Measurements from ENCODE around the gene AMH.

Gene AMH

GRCh38 chr19:2223391-2223790 lies 25.7 kb upstream of the AMH start:
- no peaks in the 10 kb centered on the region for H3K4me1 ChIP-seq (ENCODE audit: control insufficient read depth, insufficient read depth, low read length)
- no peaks in the 10 kb centered on the region for H3K27me3 ChIP-seq (ENCODE audit: control insufficient read depth, insufficient read depth, low read length)
- H3K4me3 ChIP-seq (ENCODE audit: low read depth, low read length): no peak overlapping the region
- no peaks in the 10 kb centered on the region for H3K9me3 ChIP-seq (ENCODE audit: control insufficient read depth, insufficient read depth, low read length)
- H3K27ac ChIP-seq (ENCODE audit: low read depth, low read length): no peak overlapping the region
- peaks cover 70% of the 10 kb centered on the region for H3K36me3 ChIP-seq (ENCODE audit: control insufficient read depth, insufficient read depth, low read length)
- no peak overlapping the region for H3K9ac ChIP-seq (ENCODE audit: low read depth, low read length)

- Histone ChIP-seq H3K4me1 (ENCODE audit: control insufficient read depth, insufficient read depth, low read length) (no peaks in the 10 kb centered on the region), H3K36me3 (ENCODE audit: control insufficient read depth, insufficient read depth, low read length) (peaks cover 74% of the 10 kb centered on the region), H3K9ac (ENCODE audit: low read depth, low read length) (no peak overlapping the region), H3K4me3 (ENCODE audit: low read depth, low read length) (no peak overlapping the region), H3K27me3 (ENCODE audit: control insufficient read depth, insufficient read depth, low read length) (no peaks in the 10 kb centered on the region), H3K9me3 (ENCODE audit: control insufficient read depth, insufficient read depth, low read length) (no peaks in the 10 kb centered on the region), H3K27ac (ENCODE audit: low read depth, low read length) (no peak overlapping the region)
Measured at GRCh38 chr19:2223959-2224358, 25.2 kb upstream of the AMH start.

- no peak overlapping the region for H3K4me3 ChIP-seq (ENCODE audit: low read depth, low read length)
- no peaks in the 10 kb centered on the region for H3K9me3 ChIP-seq (ENCODE audit: control insufficient read depth, insufficient read depth, low read length)
- no peaks in the 10 kb centered on the region for H3K27me3 ChIP-seq (ENCODE audit: control insufficient read depth, insufficient read depth, low read length)
- no peak overlapping the region for H3K27ac ChIP-seq (ENCODE audit: low read depth, low read length)
- H3K4me1 ChIP-seq (ENCODE audit: control insufficient read depth, insufficient read depth, low read length): no peaks in the 10 kb centered on the region
- no peak overlapping the region for H3K9ac ChIP-seq (ENCODE audit: low read depth, low read length)
- H3K36me3 ChIP-seq (ENCODE audit: control insufficient read depth, insufficient read depth, low read length): peaks cover 75% of the 10 kb centered on the region
Measured at GRCh38 chr19:2224754-2225349, 24.3 kb upstream of the AMH start.

- H3K9ac ChIP-seq (ENCODE audit: low read depth, low read length): no peak overlapping the region
- no peak overlapping the region for H3K4me3 ChIP-seq (ENCODE audit: low read depth, low read length)
- no peaks in the 10 kb centered on the region for H3K4me1 ChIP-seq (ENCODE audit: control insufficient read depth, insufficient read depth, low read length)
- H3K36me3 ChIP-seq (ENCODE audit: control insufficient read depth, insufficient read depth, low read length): peaks cover 75% of the 10 kb centered on the region
- no peaks in the 10 kb centered on the region for H3K27me3 ChIP-seq (ENCODE audit: control insufficient read depth, insufficient read depth, low read length)
- no peaks in the 10 kb centered on the region for H3K9me3 ChIP-seq (ENCODE audit: control insufficient read depth, insufficient read depth, low read length)
- no peak overlapping the region for H3K27ac ChIP-seq (ENCODE audit: low read depth, low read length)
Measured at GRCh38 chr19:2225415-2226050, 23.6 kb upstream of the AMH start.

GRCh38 chr19:2226051-2226839 lies 22.9 kb upstream of the AMH start:
- Histone ChIP-seq H3K27me3 (ENCODE audit: control insufficient read depth, insufficient read depth, low read length) (no peaks in the 10 kb centered on the region), H3K27ac (ENCODE audit: low read depth, low read length) (no peak overlapping the region), H3K36me3 (ENCODE audit: control insufficient read depth, insufficient read depth, low read length) (peaks cover 69% of the 10 kb centered on the region), H3K4me3 (ENCODE audit: low read depth, low read length) (no peak overlapping the region), H3K9ac (ENCODE audit: low read depth, low read length) (no peak overlapping the region), H3K9me3 (ENCODE audit: control insufficient read depth, insufficient read depth, low read length) (no peaks in the 10 kb centered on the region), H3K4me1 (ENCODE audit: control insufficient read depth, insufficient read depth, low read length) (no peaks in the 10 kb centered on the region)

- no peak overlapping the region for H3K9ac ChIP-seq (ENCODE audit: low read depth, low read length)
- H3K9me3 ChIP-seq (ENCODE audit: control insufficient read depth, insufficient read depth, low read length): no peaks in the 10 kb centered on the region
- H3K27me3 ChIP-seq (ENCODE audit: control insufficient read depth, insufficient read depth, low read length): no peaks in the 10 kb centered on the region
- no peak overlapping the region for H3K27ac ChIP-seq (ENCODE audit: low read depth, low read length)
- H3K36me3 ChIP-seq (ENCODE audit: control insufficient read depth, insufficient read depth, low read length): peaks cover 67% of the 10 kb centered on the region
- H3K4me1 ChIP-seq (ENCODE audit: control insufficient read depth, insufficient read depth, low read length): no peaks in the 10 kb centered on the region
- H3K4me3 ChIP-seq (ENCODE audit: low read depth, low read length): no peak overlapping the region
Measured at GRCh38 chr19:2226840-2227360, 22.2 kb upstream of the AMH start.

- Histone ChIP-seq H3K27ac (ENCODE audit: low read depth, low read length) (no peak overlapping the region), H3K4me1 (ENCODE audit: control insufficient read depth, insufficient read depth, low read length) (no peaks in the 10 kb centered on the region), H3K4me3 (ENCODE audit: low read depth, low read length) (no peak overlapping the region), H3K9ac (ENCODE audit: low read depth, low read length) (no peak overlapping the region), H3K27me3 (ENCODE audit: control insufficient read depth, insufficient read depth, low read length) (no peaks in the 10 kb centered on the region), H3K9me3 (ENCODE audit: control insufficient read depth, insufficient read depth, low read length) (no peaks in the 10 kb centered on the region), H3K36me3 (ENCODE audit: control insufficient read depth, insufficient read depth, low read length) (peaks cover 65% of the 10 kb centered on the region)
Measured at GRCh38 chr19:2227415-2228156, 21.5 kb upstream of the AMH start.

- no peaks in the 10 kb centered on the region for H3K9me3 ChIP-seq (ENCODE audit: control insufficient read depth, insufficient read depth, low read length)
- no peaks in the 10 kb centered on the region for H3K4me1 ChIP-seq (ENCODE audit: control insufficient read depth, insufficient read depth, low read length)
- no peak overlapping the region for H3K9ac ChIP-seq (ENCODE audit: low read depth, low read length)
- H3K4me3 ChIP-seq (ENCODE audit: low read depth, low read length): no peak overlapping the region
- peaks cover 69% of the 10 kb centered on the region for H3K36me3 ChIP-seq (ENCODE audit: control insufficient read depth, insufficient read depth, low read length)
- H3K27me3 ChIP-seq (ENCODE audit: control insufficient read depth, insufficient read depth, low read length): no peaks in the 10 kb centered on the region
- H3K27ac ChIP-seq (ENCODE audit: low read depth, low read length): no peak overlapping the region
Measured at GRCh38 chr19:2228157-2229030, 20.7 kb upstream of the AMH start.

GRCh38 chr19:2229103-2230032 lies 19.8 kb upstream of the AMH start:
- H3K4me1 ChIP-seq (ENCODE audit: control insufficient read depth, insufficient read depth, low read length): no peaks in the 10 kb centered on the region
- no peaks in the 10 kb centered on the region for H3K9me3 ChIP-seq (ENCODE audit: control insufficient read depth, insufficient read depth, low read length)
- peaks cover 70% of the 10 kb centered on the region for H3K36me3 ChIP-seq (ENCODE audit: control insufficient read depth, insufficient read depth, low read length)
- no peak overlapping the region for H3K27ac ChIP-seq (ENCODE audit: low read depth, low read length)
- no peaks in the 10 kb centered on the region for H3K27me3 ChIP-seq (ENCODE audit: control insufficient read depth, insufficient read depth, low read length)
- no peak overlapping the region for H3K9ac ChIP-seq (ENCODE audit: low read depth, low read length)
- no peak overlapping the region for H3K4me3 ChIP-seq (ENCODE audit: low read depth, low read length)

Data from HUES48 (cell line).